ENCODE measurements around the gene KLK10. TPM values are rescaled to one million over a fixed set of nuclear protein-coding genes. Genes with fewer than 3 reads are reported as not detected.

KLK10 gene, protein sequence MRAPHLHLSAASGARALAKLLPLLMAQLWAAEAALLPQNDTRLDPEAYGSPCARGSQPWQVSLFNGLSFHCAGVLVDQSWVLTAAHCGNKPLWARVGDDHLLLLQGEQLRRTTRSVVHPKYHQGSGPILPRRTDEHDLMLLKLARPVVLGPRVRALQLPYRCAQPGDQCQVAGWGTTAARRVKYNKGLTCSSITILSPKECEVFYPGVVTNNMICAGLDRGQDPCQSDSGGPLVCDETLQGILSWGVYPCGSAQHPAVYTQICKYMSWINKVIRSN
- 1 to 10 TPM in 1 of 4 donors, under 1 TPM in 1, not detected in 2; 0.27 to 1.3 TPM for total RNA-seq

DNA sequence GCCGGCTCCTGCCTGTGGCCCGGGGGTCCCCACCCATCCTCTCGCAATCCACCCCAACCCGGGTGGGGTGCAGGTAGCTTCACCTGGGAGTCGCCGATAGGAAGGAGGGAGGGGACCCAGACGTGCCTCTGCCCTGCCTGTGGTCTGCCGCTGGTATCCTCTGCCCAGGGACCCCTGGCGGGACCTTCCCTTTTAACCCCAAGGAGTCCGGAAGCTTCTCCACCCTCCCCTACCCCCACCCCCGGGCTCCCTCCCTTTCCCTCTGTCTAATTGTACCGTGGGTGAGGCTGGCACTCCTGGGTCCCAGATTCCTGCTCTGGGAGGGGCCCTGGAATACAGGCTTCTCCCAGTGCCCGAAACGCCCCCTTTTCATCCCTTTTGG, at the start of gene KLK10:
Gene KLK10 (minus strand): TSS at position 166 of the 382 bp plus-strand sequence. CDS start 579 bp downstream, outside the sequence.
- H3K4me3 ChIP-seq = peak within 1 kb of the TSS in 2 of 4 donors; percentile 12 to 18
- no peaks in the 10 kb centered on the region for H3K36me3 ChIP-seq
- H3K4me1 ChIP-seq = peaks cover 0 to 22% (median 12%) of the 10 kb centered on the region in 4 donors
- peaks cover 66% of the 10 kb centered on the region for H3K27me3 ChIP-seq
- no peak within 1 kb of the TSS for H3K27ac ChIP-seq
- H3K9me3 ChIP-seq = no peaks in the 10 kb centered on the region
- intact Hi-C loops (cut with DNase I; ENCODE audit: low total_unique reads) (no loop called here), in situ Hi-C loops (cut with MboI; ENCODE audit: low pct_ligation_motif_present in 1 of 4, low pct_unique_long_range_greater_than_20kb in 1 of 4, low sequenced_read_pairs in 3 of 4) (no loop called here)
- DNase-seq = no peak
- TF ChIP-seq POLR2AphosphoS5 (IDR thresholded peaks at IDR 0.05) = no peak
- no peak for TF ChIP-seq POLR2A (IDR thresholded peaks at IDR 0.05)
- TF ChIP-seq EP300 (IDR thresholded peaks at IDR 0.05; ENCODE audit: low read depth) = no peak
- TF ChIP-seq, protein P1, sequence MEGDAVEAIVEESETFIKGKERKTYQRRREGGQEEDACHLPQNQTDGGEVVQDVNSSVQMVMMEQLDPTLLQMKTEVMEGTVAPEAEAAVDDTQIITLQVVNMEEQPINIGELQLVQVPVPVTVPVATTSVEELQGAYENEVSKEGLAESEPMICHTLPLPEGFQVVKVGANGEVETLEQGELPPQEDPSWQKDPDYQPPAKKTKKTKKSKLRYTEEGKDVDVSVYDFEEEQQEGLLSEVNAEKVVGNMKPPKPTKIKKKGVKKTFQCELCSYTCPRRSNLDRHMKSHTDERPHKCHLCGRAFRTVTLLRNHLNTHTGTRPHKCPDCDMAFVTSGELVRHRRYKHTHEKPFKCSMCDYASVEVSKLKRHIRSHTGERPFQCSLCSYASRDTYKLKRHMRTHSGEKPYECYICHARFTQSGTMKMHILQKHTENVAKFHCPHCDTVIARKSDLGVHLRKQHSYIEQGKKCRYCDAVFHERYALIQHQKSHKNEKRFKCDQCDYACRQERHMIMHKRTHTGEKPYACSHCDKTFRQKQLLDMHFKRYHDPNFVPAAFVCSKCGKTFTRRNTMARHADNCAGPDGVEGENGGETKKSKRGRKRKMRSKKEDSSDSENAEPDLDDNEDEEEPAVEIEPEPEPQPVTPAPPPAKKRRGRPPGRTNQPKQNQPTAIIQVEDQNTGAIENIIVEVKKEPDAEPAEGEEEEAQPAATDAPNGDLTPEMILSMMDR (IDR thresholded peaks at IDR 0.05) = no peak
- 6 to 25% methylated on average over 2 to 14 of the region's 14 CpGs for WGBS, 2 donors (ENCODE audit: low coverage in 1 of 2)

DNA sequence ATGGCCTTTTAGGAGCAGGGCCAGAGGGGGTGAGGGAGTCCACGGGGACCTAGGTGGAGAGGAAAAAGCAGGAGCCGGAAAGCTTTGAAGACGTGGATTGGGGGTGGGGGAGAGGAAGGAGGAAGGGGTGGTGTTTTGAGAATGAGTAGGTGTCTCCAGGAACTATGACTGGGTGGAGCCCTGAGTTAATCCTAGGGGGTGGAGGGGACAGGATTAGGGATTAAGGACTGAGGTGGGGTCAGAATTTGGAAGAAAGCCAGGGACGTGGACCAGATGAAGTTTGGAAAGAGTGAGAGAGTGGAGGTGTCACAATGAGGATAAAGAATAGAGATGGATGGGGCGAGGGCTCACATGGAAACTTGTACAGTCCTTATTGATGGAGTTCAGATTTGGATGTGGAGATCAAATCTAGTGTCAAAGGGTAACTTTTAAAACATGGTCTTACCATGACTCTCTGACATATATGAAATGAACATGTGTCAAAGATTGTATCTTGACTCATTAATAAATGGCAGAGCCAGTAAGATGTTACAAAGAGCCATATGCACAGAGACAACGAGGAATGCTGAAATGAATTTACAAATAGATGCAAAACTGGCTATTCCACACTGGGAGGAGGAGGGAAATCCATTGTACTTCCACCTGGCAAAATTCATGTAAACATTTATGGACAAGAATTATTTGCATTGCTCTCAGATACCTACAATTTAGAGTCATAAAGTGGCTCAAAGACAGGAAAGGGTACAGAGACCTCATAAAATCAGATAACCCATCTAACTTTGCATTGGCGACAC, 47.1 kb upstream of the KLK10 start:
- DNase-seq = no peak
- 50 to 52% methylated on average over 7 of the region's 7 CpGs for whole genome bisulfite sequencing, 2 donors (ENCODE audit: low coverage in 1 of 2)
- H3K9me3 ChIP-seq = no peaks in the 10 kb centered on the region
- no peak overlapping the region for H3K4me3 ChIP-seq
- H3K27me3 ChIP-seq = peaks cover 39% of the 10 kb centered on the region
- H3K36me3 ChIP-seq = no peaks in the 10 kb centered on the region
- TF ChIP-seq POLR2AphosphoS5 (IDR thresholded peaks at IDR 0.05) (no peak), POLR2A (IDR thresholded peaks at IDR 0.05) (no peak), EP300 (IDR thresholded peaks at IDR 0.05; ENCODE audit: low read depth) (no peak)
- TF ChIP-seq, protein P1 (IDR thresholded peaks at IDR 0.05) = no peak
- peaks cover 0 to 5% (median 2%) of the 10 kb centered on the region in 4 donors for H3K4me1 ChIP-seq
- intact Hi-C loops (cut with DNase I; ENCODE audit: low total_unique reads) = no loop called here
- H3K27ac ChIP-seq = no peak overlapping the region
- in situ Hi-C loops (cut with MboI; ENCODE audit: low pct_ligation_motif_present in 1 of 4, low pct_unique_long_range_greater_than_20kb in 1 of 4, low sequenced_read_pairs in 3 of 4) = no loop called here

DNA sequence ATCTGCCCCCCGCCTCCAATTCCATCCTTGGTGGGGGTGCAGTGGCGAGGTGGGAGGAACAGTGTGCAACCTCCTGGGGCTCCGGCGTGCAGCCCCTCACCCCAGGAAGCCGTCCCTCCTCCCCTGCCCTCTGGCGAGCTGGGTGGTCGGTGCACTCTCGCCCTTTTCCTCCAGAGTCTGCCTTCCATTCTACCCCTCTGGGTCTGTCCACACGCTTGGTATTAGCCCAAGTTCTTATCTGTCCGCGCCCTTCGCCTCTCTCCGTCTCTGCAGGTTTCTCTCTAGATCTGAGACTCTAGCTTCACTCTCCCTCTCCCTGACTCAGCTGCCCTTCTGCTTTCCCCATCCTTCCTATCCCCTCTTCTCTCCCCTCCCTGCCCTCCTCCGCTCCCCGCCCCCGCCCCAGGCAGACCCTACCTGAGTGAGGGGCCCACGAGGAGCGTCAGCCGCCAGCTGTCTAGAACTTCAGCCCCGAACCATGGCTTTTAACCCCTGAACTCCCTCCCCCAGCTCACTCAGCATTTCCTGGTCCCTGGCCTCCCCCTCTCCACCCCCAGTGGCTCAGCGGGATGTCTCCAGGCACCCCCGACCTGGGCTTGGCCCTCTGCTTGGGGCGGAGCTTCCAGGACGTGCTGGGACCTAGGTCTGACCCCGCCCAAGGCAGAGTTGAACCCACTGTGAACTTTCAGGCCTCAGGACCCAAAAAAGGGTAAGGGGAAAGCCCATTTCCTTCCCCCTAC, 45.9 kb upstream of the KLK10 start:
- no peak for DNase-seq
- in situ Hi-C loops (cut with MboI; ENCODE audit: low pct_ligation_motif_present in 1 of 4, low pct_unique_long_range_greater_than_20kb in 1 of 4, low sequenced_read_pairs in 3 of 4) (no loop called here), intact Hi-C loops (cut with DNase I; ENCODE audit: low total_unique reads) (no loop called here)
- no peak for TF ChIP-seq POLR2A (IDR thresholded peaks at IDR 0.05)
- no peak for TF ChIP-seq POLR2AphosphoS5 (IDR thresholded peaks at IDR 0.05)
- WGBS, 2 donors (ENCODE audit: low coverage in 1 of 2) = 5 to 19% methylated on average over 4 to 25 of the region's 25 CpGs
- Histone ChIP-seq H3K4me1 (peaks cover 0 to 5% (median 2%) of the 10 kb centered on the region in 4 donors), H3K27me3 (peaks cover 43% of the 10 kb centered on the region), H3K36me3 (no peaks in the 10 kb centered on the region), H3K27ac (no peak overlapping the region), H3K4me3 (peak overlapping the region in 1 of 4 donors; percentile 28), H3K9me3 (no peaks in the 10 kb centered on the region)

DNA sequence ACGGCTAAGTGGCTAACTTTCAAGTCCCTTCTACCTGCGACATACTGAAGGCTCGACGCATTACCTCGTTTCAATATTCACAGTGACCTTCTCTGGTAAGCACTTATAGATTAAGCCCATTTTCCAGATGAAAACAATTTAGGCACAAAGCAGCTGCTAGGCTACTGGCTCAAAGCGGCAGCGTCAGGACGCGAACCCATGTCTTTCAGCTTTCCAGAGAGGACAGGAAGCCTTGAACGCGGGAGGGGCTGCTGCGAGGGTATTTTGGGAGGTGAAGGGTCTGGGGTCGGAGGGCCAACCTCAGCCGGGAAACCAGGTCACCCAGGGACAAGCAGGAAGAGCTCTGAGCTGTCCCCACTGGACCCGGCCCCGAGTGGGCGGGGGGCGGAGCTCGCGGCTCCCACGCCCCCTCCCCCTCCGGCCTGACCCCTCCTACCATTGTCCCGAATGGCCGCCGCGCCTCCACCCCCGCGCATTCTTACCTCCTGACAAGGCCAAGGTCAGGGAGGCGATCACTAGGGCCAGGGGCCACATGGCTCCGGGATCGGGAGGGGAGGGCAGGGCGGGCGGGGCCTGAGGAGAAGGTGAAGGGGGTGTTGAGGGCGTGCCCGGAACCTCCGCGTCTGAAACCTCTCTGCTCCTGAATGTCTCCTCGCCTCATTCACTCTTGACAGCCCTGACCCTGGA, 45.2 kb upstream of the KLK10 start, which contains the start of gene KLK13:
Gene KLK13 (minus strand): TSS at position 559 of the 687 bp plus-strand sequence. CDS start 25 bp downstream, at position 534.
- in situ Hi-C loops (cut with MboI; ENCODE audit: low pct_ligation_motif_present in 1 of 4, low pct_unique_long_range_greater_than_20kb in 1 of 4, low sequenced_read_pairs in 3 of 4) = no loop called here

More for the DNA sequence above, 45.2 kb upstream of the KLK10 start, which contains the start of gene KLK13:
- Histone ChIP-seq H3K27ac (no peak within 1 kb of the TSS), H3K27me3 (peaks cover 43% of the 10 kb centered on the region), H3K9me3 (no peaks in the 10 kb centered on the region), H3K36me3 (no peaks in the 10 kb centered on the region), H3K4me1 (peaks cover 0 to 5% (median 2%) of the 10 kb centered on the region in 4 donors), H3K4me3 (peak within 1 kb of the TSS in 1 of 4 donors; percentile 28)
- WGBS, 2 donors (ENCODE audit: low coverage in 1 of 2) = 32 to 81% methylated on average over 5 to 19 of the region's 38 CpGs
- DNase-seq = no peak
- intact Hi-C loops (cut with DNase I; ENCODE audit: low total_unique reads) = no loop called here
- TF ChIP-seq POLR2A (IDR thresholded peaks at IDR 0.05) (no peak), POLR2AphosphoS5 (IDR thresholded peaks at IDR 0.05) (no peak), EP300 (IDR thresholded peaks at IDR 0.05; ENCODE audit: low read depth) (no peak)
- TF ChIP-seq, protein P1 (IDR thresholded peaks at IDR 0.05) = no peak
